ENCODE data around the gene MDP1.

The MDP1 gene

DNA sequence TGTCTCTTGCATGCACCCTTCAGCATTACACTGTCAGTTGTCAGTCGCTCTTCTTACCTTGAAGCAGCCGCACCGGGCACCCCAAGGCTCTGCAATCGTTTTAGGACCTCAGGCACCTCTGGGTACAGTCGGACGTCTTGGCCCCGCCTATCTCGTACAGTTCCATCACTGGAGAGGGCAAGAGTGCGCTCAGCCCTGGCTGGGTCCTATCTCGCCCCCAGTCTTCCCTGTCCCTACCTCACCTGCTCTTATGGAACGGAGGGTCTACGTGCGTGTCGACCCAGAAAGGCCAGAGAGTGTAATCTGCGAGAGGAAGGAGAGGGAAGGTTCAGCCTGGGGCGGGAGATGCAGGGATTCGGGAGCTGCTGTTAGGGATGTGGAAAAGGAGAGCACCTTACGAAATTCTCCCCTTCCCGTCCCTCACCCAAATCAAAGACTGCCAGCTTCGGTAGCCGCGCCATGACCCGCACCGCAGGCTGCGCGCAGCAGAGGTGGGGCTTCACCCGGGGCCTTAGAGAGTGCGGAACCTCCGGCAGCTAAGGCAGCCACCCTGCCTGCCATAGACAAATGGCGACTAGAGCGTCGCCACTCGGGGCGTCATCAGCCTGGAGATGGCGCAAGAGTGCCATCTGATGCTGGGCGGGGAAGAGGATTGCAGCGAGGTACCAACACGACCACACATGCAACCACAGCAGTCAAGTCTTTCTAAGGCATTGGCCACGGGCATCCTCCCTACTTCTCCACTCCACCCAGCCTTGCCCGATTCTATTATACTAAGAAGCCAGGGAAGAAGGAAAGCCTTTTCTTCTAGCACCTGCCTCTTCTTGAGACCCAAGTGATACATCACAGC is at the start of gene MDP1:
Gene MDP1, minus strand, starts transcription at position 572 of the 850 bp plus-strand sequence. Its CDS starts 111 bp downstream, at position 461.
- peak; percentile 67 to 68 for ATAC-seq

DNA sequence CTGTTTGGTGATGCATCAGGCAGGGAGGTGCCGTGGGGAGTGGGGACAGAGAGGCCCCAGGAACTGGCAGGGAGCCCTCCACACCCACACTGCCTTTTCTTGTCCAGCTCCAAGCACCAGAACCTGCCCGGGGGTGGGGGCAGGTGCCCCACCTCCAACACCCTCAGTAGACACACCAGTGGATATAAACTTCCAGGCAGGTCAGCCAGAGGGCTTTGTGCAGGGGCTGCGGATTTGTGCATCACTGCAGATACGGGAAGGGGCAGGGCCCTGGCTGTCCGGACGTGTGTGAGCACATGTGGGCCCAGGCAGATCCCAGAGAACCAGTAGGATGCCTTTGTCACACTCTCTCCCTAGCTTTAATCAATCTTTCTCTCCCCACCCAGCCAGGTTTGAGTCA is 48.4 kb upstream of the MDP1 start:
- ATAC-seq, result no peak

DNA sequence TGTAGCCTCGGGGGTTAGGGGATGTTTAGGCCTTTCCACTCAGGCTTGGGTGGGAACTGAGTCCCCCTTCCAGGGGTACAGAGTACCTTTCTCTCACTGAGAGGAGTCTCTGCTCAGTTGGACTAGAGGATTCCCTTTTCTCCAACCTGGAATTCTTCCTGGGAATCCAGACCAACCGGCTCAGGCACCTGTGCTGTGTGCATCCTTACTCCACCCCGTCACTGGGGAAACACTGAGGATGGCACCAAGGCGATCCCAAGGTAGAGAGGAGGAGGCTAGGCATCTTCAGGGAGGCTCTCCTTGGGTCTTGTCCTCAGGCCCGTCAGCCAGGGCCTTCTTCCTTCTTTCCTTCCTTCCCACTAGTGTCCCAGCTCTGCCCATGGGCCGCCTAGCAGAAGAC is 48.0 kb upstream of the MDP1 start:
- no peak for ATAC-seq

DNA sequence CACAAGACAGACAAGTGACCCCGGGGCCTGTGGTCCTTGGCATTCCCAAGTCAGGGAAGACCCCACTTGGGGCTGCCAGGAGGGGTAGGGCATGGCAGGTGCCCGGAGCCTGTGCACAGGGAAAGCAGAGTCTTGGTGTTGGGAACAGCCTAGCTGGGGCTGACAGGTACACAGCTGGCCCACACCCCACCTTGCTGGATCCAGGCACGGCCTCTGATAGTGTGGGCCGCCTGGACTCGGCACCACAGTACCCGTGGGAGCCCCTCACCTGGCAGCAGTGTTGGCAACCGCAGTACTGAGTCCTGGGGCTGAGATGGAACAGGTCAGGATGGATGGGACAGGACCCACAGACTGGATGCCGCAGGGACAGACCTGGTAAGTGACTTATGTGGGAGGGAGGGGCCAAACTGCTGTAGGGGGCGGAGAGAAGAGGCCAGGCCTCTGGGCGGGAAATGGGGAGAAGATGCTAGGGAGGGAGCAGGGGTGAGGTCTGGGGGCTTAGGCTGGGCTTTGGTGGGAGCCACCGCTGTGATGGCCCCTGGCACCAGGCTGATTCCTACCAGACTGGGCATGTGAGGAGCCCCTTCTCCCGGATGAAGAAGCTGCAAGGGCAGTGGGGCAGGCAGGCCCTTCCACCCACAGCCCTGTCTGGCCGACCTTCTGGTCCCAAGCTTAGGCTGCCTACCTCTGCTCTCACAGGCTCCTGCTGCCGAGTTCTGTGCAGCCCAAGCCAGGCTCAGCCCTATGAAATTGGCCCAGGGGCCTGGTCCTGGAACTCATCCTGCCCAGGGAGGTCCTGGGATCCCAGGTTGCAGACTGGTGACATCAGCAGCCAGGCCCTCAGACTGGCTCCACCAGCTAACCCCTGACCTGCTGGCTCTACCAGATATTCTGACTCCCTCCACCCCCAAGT is 47.2 kb upstream of the MDP1 start, which contains the start of gene TGM1:
Gene TGM1, minus strand, starts transcription at position 357 of the 913 bp plus-strand sequence. CDS start 825 bp downstream, outside the sequence.
- no peak for ATAC-seq

DNA sequence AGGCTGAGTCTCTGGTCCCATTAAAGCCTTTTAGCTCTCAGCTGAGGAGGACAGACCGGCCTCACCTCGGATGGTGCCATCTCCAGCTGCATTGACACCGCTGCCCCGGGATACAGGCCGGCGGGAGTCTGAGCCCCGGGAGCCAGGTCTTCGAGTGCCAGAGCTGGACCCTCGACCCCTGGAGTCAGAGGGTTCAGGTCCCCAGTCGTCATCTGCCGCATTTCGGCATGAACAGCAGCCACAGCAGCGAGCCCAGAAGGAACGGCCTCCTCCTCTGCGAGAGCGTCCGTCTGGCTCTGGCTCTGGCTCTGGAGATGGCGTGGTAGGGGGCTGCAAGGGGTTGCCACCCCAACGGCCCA is 46.1 kb upstream of the MDP1 start:
- no peak for ATAC-seq

DNA sequence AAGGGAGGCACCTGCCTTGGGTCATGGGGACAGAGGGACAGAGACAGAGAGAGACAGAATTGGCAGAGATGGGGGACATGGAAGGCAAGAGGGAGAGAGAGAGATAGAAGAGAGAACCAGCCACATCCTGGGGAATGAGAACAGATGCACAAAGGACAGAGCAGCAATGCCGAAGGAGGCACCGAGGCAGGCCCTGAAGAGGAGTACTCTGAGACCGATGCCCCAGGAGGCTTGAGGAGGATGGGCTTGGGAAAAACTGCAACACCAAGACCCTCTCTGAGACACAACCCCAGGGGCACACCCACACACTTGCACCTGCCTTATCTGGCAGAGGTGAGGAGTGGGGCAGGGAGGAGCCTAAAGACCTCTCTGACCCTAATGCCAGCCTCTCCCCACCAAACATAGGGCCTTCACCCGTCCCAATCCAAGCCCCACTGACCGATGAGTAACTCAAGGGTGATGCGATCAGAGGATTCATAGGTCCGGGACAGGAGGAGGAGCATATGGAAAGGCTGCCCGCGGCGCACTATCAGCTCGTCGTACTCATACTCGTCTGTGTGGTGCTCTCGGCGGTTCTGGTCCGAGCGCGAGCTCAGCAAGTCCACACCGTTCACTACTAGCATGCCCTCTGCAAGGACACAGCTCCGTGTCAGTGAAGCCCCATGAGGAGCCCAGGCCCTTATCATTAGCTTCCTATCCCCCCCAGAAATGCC is 45.5 kb upstream of the MDP1 start:
- ATAC-seq, result no peak

DNA sequence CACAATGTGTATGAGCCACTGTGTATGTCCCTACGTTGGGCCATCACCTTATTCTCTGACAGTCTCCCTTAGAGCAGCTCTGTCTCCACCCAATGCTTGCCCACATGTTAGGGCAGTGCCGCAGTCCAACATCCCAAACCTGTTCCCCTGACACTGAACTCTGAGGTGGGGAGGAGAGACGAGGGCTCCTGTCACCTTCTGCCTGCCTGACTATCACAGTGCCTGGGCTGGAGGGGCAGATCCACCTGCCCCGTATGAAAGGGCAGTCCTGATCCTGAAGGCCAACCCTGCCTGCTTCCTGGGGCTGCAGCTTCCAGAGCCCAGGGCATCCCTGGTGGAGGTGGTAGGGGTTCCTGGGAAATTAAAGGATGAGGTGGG is 44.9 kb upstream of the MDP1 start:
- no peak for ATAC-seq

DNA sequence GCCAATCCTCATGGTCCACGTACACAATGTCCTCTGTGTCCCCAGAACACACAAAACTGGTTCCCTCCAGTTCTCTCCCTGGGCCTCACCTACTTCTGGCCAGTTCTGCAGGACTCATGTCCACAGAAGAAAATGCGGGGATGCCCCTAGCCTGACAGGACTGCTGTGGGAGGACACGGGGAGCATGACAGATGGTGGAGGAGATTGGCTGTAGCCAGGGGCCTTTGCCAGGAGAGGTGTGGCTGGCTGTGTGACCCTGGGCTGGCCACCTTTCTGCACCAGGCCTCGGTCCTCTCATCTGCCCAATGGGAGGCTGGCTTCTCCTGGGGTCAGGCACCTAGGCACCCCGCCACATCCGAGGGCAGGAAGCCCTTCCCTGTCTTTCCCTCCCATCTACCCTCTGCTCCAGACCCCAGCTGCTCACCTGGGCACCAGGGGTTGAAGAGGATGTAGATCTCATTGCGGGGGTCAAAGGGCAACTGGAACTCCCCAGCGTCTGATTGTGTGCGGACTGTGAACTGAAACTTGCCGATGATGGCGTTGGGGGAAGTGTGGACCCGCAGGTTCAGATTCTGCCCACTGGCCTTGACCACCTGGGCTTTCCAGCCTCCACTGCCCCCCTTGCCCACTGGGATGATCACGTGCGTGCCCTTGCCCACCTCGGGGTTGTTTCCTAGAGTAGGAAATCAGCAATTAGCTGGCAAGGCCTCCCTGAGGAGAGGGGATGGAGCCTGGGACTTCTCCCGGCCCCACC is 44.3 kb upstream of the MDP1 start:
- no peak for ATAC-seq

DNA sequence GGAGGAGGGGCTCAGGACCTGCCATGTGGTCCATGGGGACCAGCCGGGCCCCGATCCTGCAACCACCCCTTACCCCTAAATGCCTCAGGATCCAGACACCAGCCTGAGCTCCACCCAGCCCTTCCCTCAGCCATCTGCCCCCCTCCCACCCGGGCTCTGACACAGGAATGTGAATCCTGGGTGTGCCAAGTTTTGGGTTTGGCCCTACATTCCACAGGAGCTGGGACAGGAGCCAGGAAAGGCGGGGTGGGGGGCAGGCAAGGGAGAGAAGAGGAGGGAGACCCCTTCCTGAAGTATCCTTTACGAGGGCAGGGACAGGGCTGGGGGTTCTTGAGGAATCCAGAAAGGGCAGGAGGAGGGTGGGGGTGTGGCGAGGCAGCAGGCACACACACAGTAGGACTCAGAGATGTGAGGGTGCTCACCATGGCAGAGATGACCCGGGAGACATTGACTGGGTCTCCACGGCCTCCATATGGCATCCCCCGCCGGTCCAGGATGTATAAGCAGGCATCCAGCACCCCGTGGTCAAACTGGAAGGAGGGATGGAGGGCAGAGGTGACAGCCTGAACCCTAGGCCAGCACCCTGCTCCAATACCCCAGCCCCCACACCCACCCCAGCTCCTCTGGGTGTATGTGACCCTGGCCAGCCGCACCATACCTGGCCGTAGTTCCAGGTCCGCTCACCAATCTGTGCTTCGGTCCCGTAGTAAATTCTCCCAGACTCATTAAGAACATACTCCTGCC is 43.6 kb upstream of the MDP1 start:
- no peak for ATAC-seq

DNA sequence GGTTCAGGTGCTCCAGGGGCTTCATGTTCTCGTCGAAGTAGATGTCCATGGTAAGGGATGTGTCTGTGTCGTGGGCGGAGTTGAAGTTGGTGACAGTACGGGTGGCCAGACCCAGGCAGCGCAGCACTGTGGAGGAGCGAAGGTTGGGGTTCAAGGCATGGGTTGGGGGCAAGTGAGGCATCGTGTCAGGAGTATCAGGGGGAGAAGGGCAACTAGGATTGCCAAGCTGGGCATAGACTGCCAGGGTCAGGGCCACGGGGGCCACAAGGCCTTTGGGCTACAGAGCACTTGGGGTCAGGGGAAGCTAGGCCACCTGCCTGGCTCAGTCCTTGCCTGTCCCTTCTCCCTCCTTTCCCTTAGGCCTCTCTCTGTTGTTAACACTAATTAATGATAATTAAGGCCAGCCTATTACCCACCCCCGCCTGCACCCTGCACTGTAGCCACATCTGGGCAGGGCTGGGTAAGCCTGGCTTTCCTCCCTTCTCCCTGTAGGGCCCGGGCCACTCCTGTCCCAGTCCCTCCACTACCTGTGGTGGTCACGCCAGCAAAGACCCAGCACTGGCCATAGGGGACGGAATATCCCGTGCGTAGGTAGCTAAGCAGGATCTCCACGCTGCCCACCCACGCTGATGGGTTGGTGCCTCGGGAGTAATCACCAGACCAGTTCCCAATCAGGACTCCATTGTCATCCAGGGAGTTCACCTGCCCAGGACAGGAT is 42.8 kb upstream of the MDP1 start:
- no peak for ATAC-seq

DNA sequence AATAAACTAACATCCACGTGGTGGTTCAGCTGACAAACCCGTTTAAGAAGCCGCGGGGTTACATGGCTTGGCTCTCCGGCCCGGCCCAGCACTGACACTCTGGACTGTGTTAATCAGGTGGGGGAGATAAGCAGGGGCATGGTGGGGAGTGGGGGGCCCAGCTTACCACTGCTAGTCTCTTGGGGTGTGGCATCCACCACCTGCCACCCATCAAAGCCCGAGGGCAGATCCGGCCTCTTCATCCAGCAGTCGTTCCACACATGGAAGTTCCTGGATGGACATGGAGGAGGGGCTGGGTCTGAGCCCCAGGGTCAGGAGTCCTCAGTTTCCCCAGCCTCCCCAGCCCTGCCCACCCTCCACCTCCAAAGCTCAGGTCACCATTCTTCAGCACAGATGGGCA is 42.3 kb upstream of the MDP1 start:
- ATAC-seq, result no peak

DNA sequence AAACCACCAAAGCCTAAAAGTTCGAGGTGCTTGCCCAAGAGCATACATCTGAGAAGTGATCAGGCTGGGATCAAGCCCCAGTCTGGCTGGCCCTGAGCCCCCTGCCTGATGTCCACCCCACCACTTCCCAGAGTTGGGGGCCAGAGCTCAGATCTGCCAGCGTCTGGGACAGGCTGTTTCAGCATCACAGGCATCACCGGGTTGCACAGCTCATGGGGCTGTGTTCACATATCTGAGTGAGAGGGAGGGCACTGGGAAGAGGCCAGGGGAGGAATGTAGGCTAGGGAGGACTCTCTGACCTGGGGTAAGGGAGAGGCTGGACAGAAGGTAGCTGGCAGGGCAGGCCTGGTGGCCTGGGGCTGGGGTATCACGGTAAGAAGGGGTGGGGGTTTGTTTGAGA is 41.1 kb upstream of the MDP1 start:
- no peak for ATAC-seq

DNA sequence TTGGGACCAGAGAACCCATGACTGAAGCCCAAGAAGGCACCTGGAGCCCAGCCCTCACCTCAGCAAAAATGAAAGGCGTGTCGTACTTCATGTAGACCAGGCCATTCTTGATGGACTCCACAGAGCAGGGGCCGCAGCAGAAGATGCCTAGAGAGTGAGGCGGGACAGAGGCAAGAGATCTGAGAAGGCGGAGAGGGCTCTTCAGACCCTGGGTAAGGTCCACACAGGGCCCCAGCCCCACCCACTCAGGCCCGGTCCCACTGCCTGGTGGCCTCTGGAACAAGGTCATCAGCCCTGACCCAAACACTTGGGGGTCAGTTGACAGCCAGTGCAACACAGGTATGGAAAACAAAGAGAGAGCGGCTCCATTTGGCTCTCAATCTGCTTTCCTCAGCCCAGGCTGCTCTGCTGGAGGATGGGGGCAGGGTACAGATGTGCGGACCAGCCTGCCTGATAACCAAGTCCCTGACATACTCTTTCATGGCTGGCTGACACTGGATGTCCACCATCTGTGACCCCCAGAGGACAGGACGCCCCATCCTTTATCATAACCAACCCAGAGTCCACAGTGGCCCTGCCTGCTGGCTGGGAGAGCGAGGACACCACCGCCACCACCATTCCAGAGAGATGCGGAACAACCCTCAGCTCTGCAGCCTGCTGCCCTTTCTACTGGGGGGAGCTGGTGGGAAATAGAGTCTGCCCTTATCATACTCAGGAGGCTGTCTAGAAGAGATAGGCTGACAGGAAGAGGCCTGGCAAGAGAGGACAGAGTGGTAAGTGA is 40.3 kb upstream of the MDP1 start:
- no peak for ATAC-seq

DNA sequence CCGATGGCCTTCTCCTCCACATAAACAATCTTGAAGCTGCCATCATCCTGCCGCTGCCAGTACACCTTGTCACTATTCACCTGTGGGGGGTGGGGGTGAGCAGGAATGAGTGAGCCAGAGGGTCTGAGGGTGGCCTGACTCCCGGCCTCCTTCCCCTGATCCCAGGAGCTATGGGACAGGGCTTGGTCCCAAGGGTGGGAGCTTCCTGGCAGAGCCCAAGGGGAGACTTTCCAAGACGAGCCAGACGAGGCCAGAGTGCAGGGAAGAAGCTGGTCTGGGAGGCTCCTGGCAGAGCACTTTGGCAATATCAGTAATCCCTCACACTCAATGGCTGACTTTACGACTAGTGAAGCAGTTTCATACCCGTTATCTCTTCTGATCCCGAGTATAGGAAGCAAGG is 39.6 kb upstream of the MDP1 start:
- ATAC-seq, result no peak

DNA sequence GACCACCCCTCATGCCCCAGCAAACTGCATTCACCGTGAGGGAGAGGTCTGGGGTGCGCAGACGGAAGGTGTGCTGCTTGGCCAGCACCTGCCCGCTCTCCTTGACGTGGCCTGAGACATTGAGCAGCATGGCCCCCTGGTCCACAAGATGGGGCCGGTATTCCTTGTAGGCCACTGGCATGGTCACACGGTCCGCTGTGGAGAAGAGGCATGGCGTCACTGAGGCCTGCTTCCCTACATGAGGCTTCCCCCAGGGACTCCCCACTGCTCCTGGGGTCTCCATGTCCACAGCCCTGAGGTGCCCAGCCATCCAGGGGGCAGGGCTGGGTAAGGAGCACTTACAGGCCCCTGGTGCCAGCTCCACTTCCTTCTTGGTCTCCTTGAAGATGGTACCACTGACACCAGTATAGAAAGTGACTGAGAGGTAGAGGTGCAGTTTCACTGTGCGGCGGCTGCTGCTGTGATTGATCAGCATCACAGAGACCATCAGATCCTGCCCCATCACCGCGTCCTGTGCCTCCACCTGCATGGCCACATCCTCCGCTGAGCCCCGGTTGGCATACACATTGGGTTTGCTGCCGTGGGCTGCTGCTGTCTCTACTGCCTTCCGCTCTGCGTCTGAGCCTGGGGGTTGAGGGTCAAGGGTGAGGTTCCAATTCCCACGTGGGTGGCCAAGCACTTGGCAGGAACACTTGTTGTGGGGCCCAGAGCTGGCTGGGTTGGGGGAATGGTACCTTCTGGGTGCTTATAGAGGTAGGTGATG is 38.9 kb upstream of the MDP1 start:
- ATAC-seq, result no peak

DNA sequence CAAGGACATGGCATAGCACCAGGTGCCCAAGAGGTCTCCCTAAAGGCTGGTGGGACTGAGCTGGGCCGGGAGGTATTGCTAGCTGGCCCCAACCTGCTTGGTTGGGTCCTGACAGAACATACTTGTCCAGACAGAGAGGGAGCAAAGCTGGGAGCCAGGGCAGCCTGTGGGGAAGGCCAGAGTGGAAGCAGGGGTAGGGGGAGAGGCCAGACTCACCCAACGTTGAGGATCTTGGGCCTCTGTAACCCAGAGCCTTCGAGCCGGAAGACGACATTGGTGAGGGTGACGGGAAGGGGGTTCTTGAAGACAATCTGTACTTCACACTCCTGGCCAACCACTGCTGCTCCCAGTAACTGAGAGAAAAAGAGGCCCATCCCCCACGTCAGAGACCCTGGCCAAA is 38.1 kb upstream of the MDP1 start:
- ATAC-seq, result no peak

DNA sequence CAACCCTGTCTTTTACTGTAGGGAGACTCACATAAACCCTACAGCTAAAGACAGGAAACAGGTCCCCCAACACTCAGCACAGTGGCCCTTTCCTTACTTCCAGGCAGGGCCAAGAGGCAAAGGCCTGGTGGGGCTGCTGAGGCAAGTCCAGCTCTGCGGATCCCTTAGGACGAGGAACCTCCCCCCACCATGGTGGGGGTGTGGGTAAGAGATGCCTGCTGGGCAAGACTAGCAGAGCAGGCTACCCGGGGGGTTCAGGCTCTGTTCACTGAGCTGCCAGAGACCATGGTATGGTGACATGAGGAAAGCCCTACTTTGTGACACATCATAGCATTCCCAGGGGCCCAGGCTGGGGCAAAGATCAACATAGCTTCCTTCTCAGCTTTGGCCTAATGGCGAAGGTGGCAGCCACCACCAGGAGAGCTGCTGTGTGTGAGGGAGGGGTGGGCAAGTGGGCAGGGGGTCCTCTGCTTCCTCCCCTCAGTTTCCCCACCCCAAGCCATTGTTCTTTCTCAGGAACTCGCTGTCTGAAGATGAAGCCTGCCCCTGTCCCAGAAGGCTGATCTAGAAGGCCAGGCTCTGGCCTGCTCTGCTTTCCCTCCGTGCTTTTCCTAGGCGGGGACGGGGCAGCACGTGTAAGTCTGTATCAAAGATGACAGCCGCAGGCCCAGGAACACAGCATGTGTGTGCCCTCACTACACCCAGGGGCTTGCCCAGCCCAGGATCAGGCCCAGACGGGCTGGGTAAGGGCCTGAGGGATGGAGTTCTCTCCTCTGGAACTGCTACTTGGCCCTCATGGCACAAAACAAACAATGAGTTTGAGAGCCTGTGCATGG is 36.6 kb upstream of the MDP1 start:
- no peak for ATAC-seq

DNA sequence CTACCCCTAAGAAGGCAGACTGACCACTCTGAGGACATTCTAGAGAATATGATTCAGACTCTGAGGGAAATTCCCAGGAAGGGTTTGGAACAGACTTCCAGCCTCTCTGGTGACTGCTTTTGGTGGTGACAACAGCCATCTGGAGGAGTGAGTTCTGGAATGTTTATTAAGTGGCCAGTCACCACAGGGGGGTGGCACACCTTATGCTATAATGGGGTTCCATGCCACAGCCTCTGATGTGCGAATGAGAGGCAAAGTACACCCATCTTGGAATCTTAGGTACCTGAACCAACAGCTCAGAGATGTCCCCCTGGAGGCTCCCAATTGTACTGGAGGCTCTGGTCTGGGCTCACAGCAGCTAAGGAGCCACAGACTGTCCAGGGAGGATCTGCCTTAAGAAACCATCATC is 36.0 kb upstream of the MDP1 start:
- no peak for ATAC-seq
